WERI-Rb-1 (cell line): ENCODE data around the gene CACNA2D2.

Experiments
- DNase-seq: peaks from one replicate; pipeline ENCODE4 v3.0.0-alpha.2; 2020
- H3K27ac ChIP-seq: fragments of 250-450 bp; sonication (Bioruptor Pico); 2 replicates; pipeline ENCODE4 v1.5.1; 2020; ENCODE audit warnings: mild to moderate bottlenecking, moderate library complexity
- H3K27me3 ChIP-seq: fragments of 250-450 bp; sonication (Bioruptor Pico); 2 replicates; pipeline ENCODE4 v1.5.1; 2021; ENCODE audit warnings: mild to moderate bottlenecking, low read depth, moderate library complexity; ENCODE audit not compliant: insufficient read depth, severe bottlenecking
- H3K36me3 ChIP-seq: fragments of 250-450 bp; sonication (Bioruptor Pico); 2 replicates; pipeline ENCODE4 v1.5.1; 2020; ENCODE audit warnings: mild to moderate bottlenecking, moderate library complexity
- H3K4me3 ChIP-seq: 2 replicates; pipeline ENCODE4 v1.5.1; 2011; ENCODE audit warnings: low read depth, mild to moderate bottlenecking, control low read depth, low read length
- H3K9me3 ChIP-seq: fragments of 250-450 bp; sonication (Bioruptor Pico); 2 replicates; pipeline ENCODE4 v1.5.1; 2021; ENCODE audit warnings: mild to moderate bottlenecking, moderate library complexity; ENCODE audit not compliant: severe bottlenecking
- TF ChIP-seq, protein P1 (sequence below): IDR thresholded peaks from 2 replicates; pipeline ENCODE4 v1.5.1; 2011; ENCODE audit warnings: low read depth, mild to moderate bottlenecking, control low read depth, inconsistent platforms, low read length

Gene CACNA2D2

DNA sequence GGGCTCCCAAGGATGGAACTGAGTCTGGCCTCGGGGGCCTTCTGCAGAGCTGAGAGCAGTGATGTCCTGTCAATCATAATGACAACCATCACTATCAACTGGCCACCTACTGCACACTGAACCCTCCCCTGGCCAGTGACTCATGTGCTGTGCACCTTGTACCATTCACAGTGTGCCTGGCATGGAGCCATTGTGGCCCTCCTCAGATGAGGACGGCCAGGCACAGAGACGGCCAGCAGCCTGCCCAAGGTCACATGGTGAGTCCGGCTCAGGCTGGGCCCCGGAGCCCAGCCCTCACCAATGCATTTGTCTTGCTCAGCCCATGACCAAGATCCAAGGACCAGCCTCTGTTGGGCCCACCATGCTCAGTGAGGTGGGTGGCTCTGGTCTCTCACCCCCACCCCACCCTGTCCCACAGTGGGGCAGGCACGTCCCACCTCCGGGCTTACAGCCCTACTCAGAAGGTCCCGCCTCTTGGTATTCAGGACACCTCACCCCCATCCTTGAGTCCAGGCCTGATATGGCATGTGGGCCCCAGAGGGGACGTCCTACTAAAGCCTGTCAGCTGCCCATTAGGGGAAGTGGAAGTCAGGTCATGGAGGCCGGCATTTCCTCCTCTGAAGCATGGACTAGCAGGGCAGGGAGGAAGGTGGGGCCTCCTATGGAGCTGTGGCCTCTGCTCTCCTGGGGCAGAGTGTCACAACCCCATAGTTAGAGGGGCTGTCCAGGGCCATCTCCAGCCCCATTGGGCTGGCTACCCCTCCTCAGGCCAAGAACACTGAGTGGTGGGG, 108.2 kb downstream of the CACNA2D2 start:
- Histone ChIP-seq H3K27me3 (no peaks in the 10 kb centered on the region), H3K4me3 (no peak overlapping the region), H3K27ac (no peak overlapping the region), H3K9me3 (no peaks in the 10 kb centered on the region), H3K36me3 (no peaks in the 10 kb centered on the region)
- DNase-seq: no peak
- TF ChIP-seq, protein P1, sequence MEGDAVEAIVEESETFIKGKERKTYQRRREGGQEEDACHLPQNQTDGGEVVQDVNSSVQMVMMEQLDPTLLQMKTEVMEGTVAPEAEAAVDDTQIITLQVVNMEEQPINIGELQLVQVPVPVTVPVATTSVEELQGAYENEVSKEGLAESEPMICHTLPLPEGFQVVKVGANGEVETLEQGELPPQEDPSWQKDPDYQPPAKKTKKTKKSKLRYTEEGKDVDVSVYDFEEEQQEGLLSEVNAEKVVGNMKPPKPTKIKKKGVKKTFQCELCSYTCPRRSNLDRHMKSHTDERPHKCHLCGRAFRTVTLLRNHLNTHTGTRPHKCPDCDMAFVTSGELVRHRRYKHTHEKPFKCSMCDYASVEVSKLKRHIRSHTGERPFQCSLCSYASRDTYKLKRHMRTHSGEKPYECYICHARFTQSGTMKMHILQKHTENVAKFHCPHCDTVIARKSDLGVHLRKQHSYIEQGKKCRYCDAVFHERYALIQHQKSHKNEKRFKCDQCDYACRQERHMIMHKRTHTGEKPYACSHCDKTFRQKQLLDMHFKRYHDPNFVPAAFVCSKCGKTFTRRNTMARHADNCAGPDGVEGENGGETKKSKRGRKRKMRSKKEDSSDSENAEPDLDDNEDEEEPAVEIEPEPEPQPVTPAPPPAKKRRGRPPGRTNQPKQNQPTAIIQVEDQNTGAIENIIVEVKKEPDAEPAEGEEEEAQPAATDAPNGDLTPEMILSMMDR: no peak

DNA sequence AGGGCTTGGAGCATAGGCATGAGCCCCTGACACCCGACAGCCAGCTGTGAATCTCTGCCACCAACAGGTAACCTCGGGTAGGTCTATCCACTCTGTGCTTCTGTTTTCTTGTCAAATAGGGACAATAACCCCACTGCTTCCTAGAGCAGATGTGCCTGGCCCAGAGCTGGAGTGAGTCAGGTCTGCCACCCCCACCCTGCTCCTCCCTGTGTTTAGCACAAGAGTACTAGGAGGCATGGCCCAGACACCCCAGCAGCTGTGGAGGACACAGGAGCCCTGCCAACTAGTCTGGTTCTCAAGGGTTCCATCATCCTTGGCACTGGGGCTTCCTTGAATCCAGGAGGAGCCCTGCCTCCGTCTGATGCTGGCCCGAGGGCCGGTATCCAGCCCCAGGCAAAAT, 110.4 kb downstream of the CACNA2D2 start:
- H3K4me3 ChIP-seq: no peak overlapping the region
- DNase-seq: no peak
- H3K27ac ChIP-seq: no peak overlapping the region
- TF ChIP-seq, protein P1: no peak
- no peaks in the 10 kb centered on the region for H3K36me3 ChIP-seq
- no peaks in the 10 kb centered on the region for H3K9me3 ChIP-seq
- H3K27me3 ChIP-seq: no peaks in the 10 kb centered on the region

DNA sequence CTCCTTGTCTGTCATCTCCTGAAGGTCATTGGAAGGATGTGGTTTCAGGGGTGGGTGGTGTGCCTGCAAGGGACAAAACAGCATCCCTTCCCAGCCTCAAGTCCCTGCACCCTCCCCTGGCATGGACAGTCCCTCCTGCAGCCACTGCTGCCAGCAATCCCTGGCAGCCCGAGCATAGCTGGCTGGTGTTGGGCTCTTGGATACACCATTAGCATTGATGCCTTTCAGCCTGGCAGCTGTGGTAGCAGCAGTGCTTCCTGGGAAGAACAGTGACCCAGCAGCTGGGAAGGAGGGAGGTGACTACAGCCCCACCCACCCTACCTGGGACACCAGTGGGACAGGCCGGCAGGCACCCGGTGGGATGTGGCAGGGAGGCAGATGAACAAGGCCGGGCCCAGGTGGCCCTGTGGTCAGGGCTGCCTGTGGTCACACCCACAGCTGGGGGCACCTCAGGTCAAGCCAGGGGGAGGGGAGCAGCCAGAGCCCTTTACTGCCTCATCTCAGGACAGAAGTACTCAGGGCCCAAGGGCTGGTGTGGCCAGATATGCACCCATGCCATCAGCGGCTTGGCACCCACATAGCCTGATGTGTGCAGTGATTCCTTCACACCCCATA, 111.2 kb downstream of the CACNA2D2 start:
- no peaks in the 10 kb centered on the region for H3K27me3 ChIP-seq
- TF ChIP-seq, protein P1: no peak
- H3K27ac ChIP-seq: no peak overlapping the region
- H3K36me3 ChIP-seq: no peaks in the 10 kb centered on the region
- no peak overlapping the region for H3K4me3 ChIP-seq
- no peak for DNase-seq
- no peaks in the 10 kb centered on the region for H3K9me3 ChIP-seq

DNA sequence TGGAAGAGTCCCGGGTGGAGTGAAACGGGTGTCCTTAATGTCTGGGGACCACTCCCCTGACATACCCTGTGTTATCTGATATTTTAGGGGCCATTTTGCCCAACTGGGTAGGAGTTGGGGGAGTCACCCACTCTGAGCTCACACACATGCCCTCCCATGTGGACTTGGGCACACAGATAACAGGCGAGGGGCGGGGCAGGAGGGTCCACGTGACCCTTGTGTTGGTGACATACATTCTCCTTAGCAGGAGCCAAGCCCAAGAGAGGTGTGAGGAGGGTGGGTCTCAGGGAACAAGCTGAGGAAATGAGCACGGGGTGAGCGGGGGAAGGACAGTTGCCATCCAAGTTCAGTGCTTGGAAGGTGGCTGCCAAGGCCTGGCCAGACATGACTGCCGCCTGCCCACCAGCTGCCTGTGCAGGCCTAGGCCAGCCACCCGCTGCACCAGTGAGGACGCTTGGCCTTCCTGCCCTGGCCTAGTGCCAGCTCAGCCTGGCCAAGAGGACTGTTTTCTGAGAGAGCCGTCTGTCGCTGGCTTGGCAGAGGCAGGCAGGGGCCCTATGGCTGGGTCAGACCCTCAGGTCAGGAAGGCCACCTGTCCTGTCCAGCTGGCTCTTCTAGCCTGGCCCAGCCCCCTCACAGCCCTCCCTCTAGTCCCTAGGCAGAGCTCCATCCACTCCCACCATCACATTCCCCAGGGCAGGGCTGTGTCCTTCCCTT, 112.8 kb downstream of the CACNA2D2 start:
- no peaks in the 10 kb centered on the region for H3K9me3 ChIP-seq
- DNase-seq: peak; percentile 39
- H3K4me3 ChIP-seq: no peak overlapping the region
- H3K27ac ChIP-seq: peak overlapping the region; percentile 48
- H3K36me3 ChIP-seq: no peaks in the 10 kb centered on the region
- no peaks in the 10 kb centered on the region for H3K27me3 ChIP-seq
- TF ChIP-seq, protein P1: no peak

DNA sequence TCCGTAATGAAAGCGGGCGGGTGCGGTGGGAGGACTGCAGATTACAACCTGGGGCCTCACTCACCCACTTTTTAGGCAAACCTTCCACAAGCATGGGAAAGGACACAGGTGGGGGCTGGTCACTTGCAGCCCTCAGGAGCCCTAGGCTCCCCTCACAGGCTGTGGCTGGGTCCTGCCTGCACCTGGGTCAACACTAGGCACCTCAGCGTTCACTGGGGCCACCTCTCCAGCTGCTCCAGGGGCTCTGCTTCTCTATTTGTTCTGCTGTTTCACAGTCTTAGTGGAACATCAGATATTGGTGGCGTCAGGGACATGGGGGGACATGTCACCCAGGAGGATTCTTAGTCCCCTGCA, 114.0 kb downstream of the CACNA2D2 start:
- TF ChIP-seq, protein P1: no peak
- Histone ChIP-seq H3K27ac (no peak overlapping the region), H3K4me3 (no peak overlapping the region), H3K27me3 (no peaks in the 10 kb centered on the region), H3K9me3 (no peaks in the 10 kb centered on the region), H3K36me3 (no peaks in the 10 kb centered on the region)
- DNase-seq: no peak
